HEK293 (cell line): ENCODE results near the gene PLS3.

Experiments used
- CTCF ChIA-PET: fragments of 350-600 bp; formaldehyde crosslinking; extraction: SDS; loops from one replicate; lab custom pipeline; 2021; ENCODE audit warnings: antibody characterized with exemption; lab: Yijun Ruan, JAX
- POLR2A ChIA-PET: fragments of 300-600 bp; formaldehyde crosslinking; extraction: SDS; loops from one replicate; lab custom pipeline; 2020; ENCODE audit warnings: antibody characterized with exemption, inconsistent platforms; lab: Yijun Ruan, JAX
- H3K27ac ChIP-seq: fragments of 200-500 bp; sonication (Bioruptor generic); 2 replicates; pipeline ENCODE4 v1.5.1; 2014; ENCODE audit warnings: low read depth, low read length, control low read depth, inconsistent platforms; ENCODE audit errors: extremely low read depth
- H3K36me3 ChIP-seq, 2 experiments: fragments of 200-500 bp in 1 of 2; sonication (Bioruptor generic) in 1 of 2; 1 replicate in 1 of 2; 2 replicates in 1 of 2; pipeline ENCODE4 v1.5.1; 2014 to 2017; ENCODE audit warnings: inconsistent platforms in 2 of 2, low read length in 2 of 2; ENCODE audit not compliant: control insufficient read depth in 2 of 2, insufficient read depth in 1 of 2
- H3K4me1 ChIP-seq: fragments of 200-500 bp; sonication (Bioruptor generic); 2 replicates; pipeline ENCODE4 v1.5.1; 2014; ENCODE audit warnings: mild to moderate bottlenecking, low read length, inconsistent platforms; ENCODE audit not compliant: control insufficient read depth, insufficient read depth
- H3K4me3 ChIP-seq: 2 replicates; pipeline ENCODE4 v1.5.1; 2011; ENCODE audit warnings: low read depth, mild to moderate bottlenecking, control low read depth, low read length, moderate library complexity
- H3K9me3 ChIP-seq: fragments of 200-500 bp; sonication (Bioruptor generic); 2 replicates; pipeline ENCODE4 v1.5.1; 2014; ENCODE audit warnings: low read depth, low read length, inconsistent platforms; ENCODE audit not compliant: control insufficient read depth, insufficient read depth
- ATF2 ChIP-seq: fragments of 450-650 bp; formaldehyde crosslinking; IDR thresholded peaks from 2 replicates; pipeline ENCODE4 v1.5.1; 2016; ENCODE audit warnings: missing biosample characterization, missing genetic modification characterization, low read depth
- EGR2 ChIP-seq: fragments of 450-650 bp; formaldehyde crosslinking; IDR thresholded peaks from 2 replicates; pipeline ENCODE4 v1.5.1; 2016; ENCODE audit warnings: low read depth, missing biosample characterization, missing genetic modification characterization
- FEZF1 ChIP-seq: fragments of 450-650 bp; formaldehyde crosslinking; IDR thresholded peaks from 2 replicates; pipeline ENCODE4 v1.5.1; 2016; ENCODE audit warnings: missing biosample characterization, missing genetic modification characterization
- RBAK ChIP-seq: fragments of 450-650 bp; formaldehyde crosslinking; IDR thresholded peaks from 2 replicates; pipeline ENCODE4 v1.5.1; 2016; ENCODE audit warnings: missing biosample characterization, missing genetic modification characterization
- REPIN1 ChIP-seq: fragments of 450-650 bp; formaldehyde crosslinking; IDR thresholded peaks from 2 replicates; pipeline ENCODE4 v1.5.1; 2017; ENCODE audit warnings: missing biosample characterization, missing genetic modification characterization, low read depth
- SCRT1 ChIP-seq: fragments of 450-650 bp; formaldehyde crosslinking; IDR thresholded peaks from 2 replicates; pipeline ENCODE4 v1.5.1; 2016; ENCODE audit warnings: missing biosample characterization, missing genetic modification characterization, borderline replicate concordance
- SP7 ChIP-seq: fragments of 450-650 bp; formaldehyde crosslinking; IDR thresholded peaks from 2 replicates; pipeline ENCODE4 v1.5.1; 2016; ENCODE audit warnings: missing biosample characterization, missing genetic modification characterization
- ZEB2 ChIP-seq: fragments of 450-650 bp; formaldehyde crosslinking; IDR thresholded peaks from 2 replicates; pipeline ENCODE4 v1.5.1; 2016; ENCODE audit warnings: missing biosample characterization, missing genetic modification characterization
- ZFP69B ChIP-seq: fragments of 450-650 bp; formaldehyde crosslinking; IDR thresholded peaks from 2 replicates; pipeline ENCODE4 v1.5.1; 2016; ENCODE audit warnings: missing biosample characterization, missing genetic modification characterization
- ZNF112 ChIP-seq: fragments of 450-650 bp; formaldehyde crosslinking; IDR thresholded peaks from 2 replicates; pipeline ENCODE4 v1.5.0; 2017; ENCODE audit warnings: missing biosample characterization, missing genetic modification characterization
- ZNF148 ChIP-seq: fragments of 450-650 bp; formaldehyde crosslinking; IDR thresholded peaks from 2 replicates; pipeline ENCODE4 v1.5.0; 2017; ENCODE audit warnings: missing biosample characterization, missing genetic modification characterization, borderline replicate concordance
- ZNF18 ChIP-seq: fragments of 450-650 bp; formaldehyde crosslinking; IDR thresholded peaks from 2 replicates; pipeline ENCODE4 v1.5.1; 2016; ENCODE audit warnings: missing biosample characterization, missing genetic modification characterization
- ZNF19 ChIP-seq: fragments of 450-650 bp; formaldehyde crosslinking; IDR thresholded peaks from 2 replicates; pipeline ENCODE4; 2016; ENCODE audit warnings: missing biosample characterization, missing genetic modification characterization, low read depth
- ZNF23 ChIP-seq: fragments of 450-650 bp; formaldehyde crosslinking; IDR thresholded peaks from 2 replicates; pipeline ENCODE4 v1.5.1; 2016; ENCODE audit warnings: missing biosample characterization, missing genetic modification characterization, borderline replicate concordance
- ZNF404 ChIP-seq: fragments of 450-650 bp; formaldehyde crosslinking; IDR thresholded peaks from 2 replicates; pipeline ENCODE4 v1.5.1; 2017; ENCODE audit warnings: missing biosample characterization, missing genetic modification characterization
- ZNF639 ChIP-seq: fragments of 450-650 bp; formaldehyde crosslinking; IDR thresholded peaks from 2 replicates; pipeline ENCODE4 v1.5.1; 2016; ENCODE audit warnings: missing biosample characterization, missing genetic modification characterization
- ZNF660 ChIP-seq: fragments of 450-650 bp; IDR thresholded peaks from 2 replicates; pipeline ENCODE4 v1.5.1; 2018; ENCODE audit warnings: missing biosample characterization, mild to moderate bottlenecking, missing genetic modification characterization
- ZNF791 ChIP-seq: fragments of 450-650 bp; formaldehyde crosslinking; IDR thresholded peaks from 2 replicates; pipeline ENCODE4 v1.5.1; 2016; ENCODE audit warnings: missing biosample characterization, missing genetic modification characterization
- ZNF792 ChIP-seq: fragments of 450-650 bp; formaldehyde crosslinking; IDR thresholded peaks from 2 replicates; pipeline ENCODE4 v1.5.1; 2016; ENCODE audit warnings: missing biosample characterization, missing genetic modification characterization
- ZNF837 ChIP-seq: fragments of 450-650 bp; formaldehyde crosslinking; IDR thresholded peaks from 2 replicates; pipeline ENCODE4 v1.5.1; 2016; ENCODE audit warnings: missing biosample characterization, missing genetic modification characterization
- ZSCAN23 ChIP-seq: fragments of 450-650 bp; formaldehyde crosslinking; IDR thresholded peaks from 2 replicates; pipeline ENCODE4 v1.5.1; 2016; ENCODE audit warnings: missing biosample characterization, missing genetic modification characterization
- ZSCAN5A ChIP-seq: fragments of 450-650 bp; formaldehyde crosslinking; IDR thresholded peaks from 2 replicates; pipeline ENCODE4 v1.5.1; 2016; ENCODE audit warnings: missing biosample characterization, missing genetic modification characterization
- ZXDB ChIP-seq: fragments of 450-650 bp; formaldehyde crosslinking; IDR thresholded peaks from 2 replicates; pipeline ENCODE4 v1.5.1; 2016; ENCODE audit warnings: missing biosample characterization, missing genetic modification characterization

PLS3 gene

GRCh38 chrX:115564243-115564642 is 3.3 kb downstream of the PLS3 start:
- ChIA-PET POLR2A (no interaction called here), CTCF (interaction anchor here (0.6 to 1.8 kb wide), 4 partner anchors 129 to 234 kb away, joined by 3 to 4 read pairs (median 4); no protein-coding TSS in a partner anchor)

GRCh38 chrX:115565888-115566287 is 4.9 kb downstream of the PLS3 start:
- CTCF ChIA-PET: interaction anchor here (1.4 kb wide), 1 partner anchor 77 kb away, joined by 5 read pairs; no protein-coding TSS in a partner anchor
- no peak overlapping the region for H3K4me3 ChIP-seq
- TF ChIP-seq ZNF23 (no peak), ZNF112 (tag by site-specific recombination) (no peak), EGR2 (tag by site-specific recombination) (no peak), RBAK (no peak), ZNF639 (tag by site-specific recombination) (no peak), ZNF837 (tag by site-specific recombination) (no peak), ZSCAN5A (tag by site-specific recombination) (no peak), ATF2 (tag by site-specific recombination) (no peak), ZNF791 (tag by site-specific recombination) (no peak), REPIN1 (no peak)
- H3K9me3 ChIP-seq: no peaks in the 10 kb centered on the region
- POLR2A ChIA-PET: no interaction called here
- H3K4me1 ChIP-seq: peaks cover 4% of the 10 kb centered on the region; the same call in 1 of the 2 replicates
- peaks cover 4 to 17% of the 10 kb centered on the region in 2 experiments for H3K36me3 ChIP-seq
- no peak overlapping the region for H3K27ac ChIP-seq

More at GRCh38 chrX:115564243-115564642, 3.3 kb downstream of the PLS3 start:
- 0 out of 2 replicates have a peak, but pooled peaks have one; percentile 20 for TF ChIP-seq FEZF1 (tag by site-specific recombination)
- 0 out of 2 replicates have a peak, but pooled peaks have one; percentile 14 for TF ChIP-seq ZXDB
- 0 out of 2 replicates have a peak, but pooled peaks have one; percentile 28 for TF ChIP-seq ZEB2
- no peak for TF ChIP-seq ZNF404 (tag by site-specific recombination)
- TF ChIP-seq ZNF660 (tag by site-specific recombination): 0 out of 2 replicates have a peak, but pooled peaks have one; percentile 30
- TF ChIP-seq ZNF18 (tag by site-specific recombination): no peak
- TF ChIP-seq, all 188 proteins: peak for 4
- peak overlapping the region; percentile 91 for H3K4me3 ChIP-seq
- H3K36me3 ChIP-seq: peaks cover 0 to 13% of the 10 kb centered on the region in 2 experiments; a peak in 2 of 3 replicates
- H3K9me3 ChIP-seq: no peaks in the 10 kb centered on the region
- H3K27ac ChIP-seq: no peak overlapping the region
- peaks cover 4% of the 10 kb centered on the region; the same call in 1 of the 2 replicates for H3K4me1 ChIP-seq

- ChIA-PET CTCF (interaction anchor here (0.6 kb wide), 1 partner anchor 19 kb away, joined by 3 read pairs; no protein-coding TSS in a partner anchor), POLR2A (interaction anchor here (1.2 kb wide), 1 partner anchor 9 kb away, joined by 7 read pairs; no protein-coding TSS in a partner anchor)
- Histone ChIP-seq H3K9me3 (no peaks in the 10 kb centered on the region), H3K36me3 (peaks cover 14 to 16% of the 10 kb centered on the region in 2 experiments), H3K4me3 (no peak overlapping the region), H3K4me1 (no peaks in the 10 kb centered on the region), H3K27ac (no peak overlapping the region)
- no peak for TF ChIP-seq ZFP69B (tag by site-specific recombination)
- no peak for TF ChIP-seq ZSCAN23
- TF ChIP-seq ZNF792 (tag by site-specific recombination): no peak
- no peak for TF ChIP-seq SCRT1 (tag by site-specific recombination)
- no peak for TF ChIP-seq ZNF19 (tag by site-specific recombination)
- no peak for TF ChIP-seq SP7 (tag by site-specific recombination)
- TF ChIP-seq ZNF148: no peak
These were observed 10.7 kb downstream of the PLS3 start for GRCh38 chrX:115571712-115572111.
